ENCODE data around the gene AMH. TPM values are rescaled to one million over a fixed set of nuclear protein-coding genes. Genes with fewer than 3 reads are reported as not detected.

Gene AMH
- total and polyA plus RNA-seq, 2 of the 13 experiments (the other 11 are each of a cell fraction or from before 2014, with no cell fraction given), result 0.03 to 0.18 TPM

GRCh38 chr19:2215281-2215751 is 33.8 kb upstream of the AMH start:
- FAIRE-seq (no peak), DNase-seq (ENCODE audit: low spot score) (no peak), ATAC-seq (no peak)
- BruUV-seq (replicated peaks), result no TSS peak
- intact Hi-C loops (cut with micrococcal nuclease; ENCODE audit: unreplicated experiment) (no loop called here), in situ Hi-C loops (cut with HindIII; ENCODE audit: extremely low pct_ligation_motif_present, low pct_unique_long_range_greater_than_20kb) (no loop called here)
- Histone ChIP-seq H3K27ac (ENCODE audit: extremely low read length, insufficient read depth, low read length) (no peak overlapping the region), H4K20me1 (ENCODE audit: insufficient read depth, low read length) (no peaks in the 10 kb centered on the region), H3K79me2 (ENCODE audit: insufficient read depth, low read length) (no peaks in the 10 kb centered on the region), H3K4me2 (ENCODE audit: low read depth, low read length) (no peak overlapping the region), H3K27me3 (ENCODE audit: control insufficient read depth in 1 of 2, insufficient read depth in 2 of 2, low read length in 2 of 2) (no peaks in the 10 kb centered on the region), H3K9me3 (ENCODE audit: low read length) (no peaks in the 10 kb centered on the region), H3K4me3 (replicated peaks in 1 of 3; ENCODE audit: insufficient read depth in 1 of 3, low read depth in 2 of 3, low read length in 3 of 3) (no peak overlapping the region), H3K36me3 (replicated peaks in 1 of 2; ENCODE audit: control insufficient read depth in 1 of 2, insufficient read depth in 2 of 2, low read length in 2 of 2) (peaks cover 41 to 79% of the 10 kb centered on the region in 2 experiments), H2AFZ (ENCODE audit: low read length) (no peak overlapping the region), H3K4me1 (ENCODE audit: insufficient read depth, low read length) (peaks cover 27% of the 10 kb centered on the region), H3K9ac (ENCODE audit: insufficient read depth, low read depth, low read length) (no peak overlapping the region)
- WGBS (ENCODE audit: low lambda C conversion rate), result 97% methylated on average over 30 of the region's 31 CpGs
- CTCF ChIA-PET (ENCODE audit: low intra/inter-chr PET ratio, low total read pairs), result no interaction called here
- 0 out of 2 replicates have a peak, but pooled peaks have one; percentile 39 for TF ChIP-seq ZBTB38 (CRISPR knock-in tag; IDR thresholded peaks at IDR 0.05)
- TF ChIP-seq HOXA7 (CRISPR knock-in tag; IDR thresholded peaks at IDR 0.05), result no peak
- POLR2A ChIA-PET, result interaction anchor here (0.6 kb wide), 1 partner anchor 17 kb away, joined by 3 read pairs; no protein-coding TSS in a partner anchor

- no peak overlapping the region for H2AFZ ChIP-seq (ENCODE audit: low read length)
- BruUV-seq (replicated peaks), result no TSS peak
- no peaks in the 10 kb centered on the region for H3K27me3 ChIP-seq (ENCODE audit: control insufficient read depth in 1 of 2, insufficient read depth in 2 of 2, low read length in 2 of 2)
- no peaks in the 10 kb centered on the region for H3K79me2 ChIP-seq (ENCODE audit: insufficient read depth, low read length)
- no peak overlapping the region for H3K9ac ChIP-seq (ENCODE audit: insufficient read depth, low read depth, low read length)
- WGBS (ENCODE audit: low lambda C conversion rate), result 98% methylated on average over 21 of the region's 43 CpGs
- H3K36me3 ChIP-seq (replicated peaks in 1 of 2; ENCODE audit: control insufficient read depth in 1 of 2, insufficient read depth in 2 of 2, low read length in 2 of 2), result peaks cover 39 to 76% of the 10 kb centered on the region in 2 experiments
- H3K4me1 ChIP-seq (ENCODE audit: insufficient read depth, low read length), result peaks cover 22% of the 10 kb centered on the region
- H3K4me3 ChIP-seq (replicated peaks in 1 of 3; ENCODE audit: insufficient read depth in 1 of 3, low read depth in 2 of 3, low read length in 3 of 3), result no peak overlapping the region
- intact Hi-C loops (cut with micrococcal nuclease; ENCODE audit: unreplicated experiment), result no loop called here
- ChIA-PET POLR2A (no interaction called here), CTCF (ENCODE audit: low intra/inter-chr PET ratio, low total read pairs) (no interaction called here)
- ATAC-seq (no peak), DNase-seq (ENCODE audit: low spot score) (no peak), FAIRE-seq (no peak)
- no peaks in the 10 kb centered on the region for H4K20me1 ChIP-seq (ENCODE audit: insufficient read depth, low read length)
- no peaks in the 10 kb centered on the region for H3K9me3 ChIP-seq (ENCODE audit: low read length)
- in situ Hi-C loops (cut with HindIII; ENCODE audit: extremely low pct_ligation_motif_present, low pct_unique_long_range_greater_than_20kb), result no loop called here
- TF ChIP-seq FOXK2 (IDR thresholded peaks at IDR 0.05) (no peak), ZBED4 (CRISPR knock-in tag; IDR thresholded peaks at IDR 0.05; ENCODE audit: borderline replicate concordance) (no peak), MAFF (IDR thresholded peaks at IDR 0.05; ENCODE audit: low read depth, low read length) (peak; percentile 22; the same call in 1 of the 2 replicates), ZNF143 (CRISPR knock-in tag; IDR thresholded peaks at IDR 0.05) (no peak), ZNF264 (CRISPR knock-in tag; IDR thresholded peaks at IDR 0.05) (no peak), ASH2L (IDR thresholded peaks at IDR 0.05; ENCODE audit: insufficient read length, low read depth, low read length) (no peak), FIP1L1 (IDR thresholded peaks at IDR 0.05; ENCODE audit: borderline replicate concordance, insufficient read depth, low read depth, low read length) (no peak), EEA1 (CRISPR knock-in tag; IDR thresholded peaks at IDR 0.05; ENCODE audit: borderline replicate concordance) (no peak), ZNF24 (IDR thresholded peaks at IDR 0.05) (no peak), MAFK (conservative IDR thresholded peaks at IDR 0.05 in 1 of 2, IDR thresholded peaks at IDR 0.05 in 1 of 2; ENCODE audit: low read length in 2 of 2) (peak in 1 of 2 experiments; percentile 36; a peak in 2 of 4 replicates), RBM22 (optimal IDR thresholded peaks at IDR 0.05; ENCODE audit: low read length) (peak; percentile 45)
- H3K27ac ChIP-seq (ENCODE audit: extremely low read length, insufficient read depth, low read length), result no peak overlapping the region
- no peak overlapping the region for H3K4me2 ChIP-seq (ENCODE audit: low read depth, low read length)
Measured at GRCh38 chr19:2216361-2217225, 32.5 kb upstream of the AMH start.

Measured in HepG2 (cell line).